NT2/D1 (cell line): ENCODE data around the gene SEMA3C.

Experiments used
- DNase-seq: peaks from one replicate; pipeline ENCODE4 v3.0.0-alpha.2; 2011; ENCODE audit warnings: low read depth, low spot score
- H3K27me3 ChIP-seq: 2 replicates; pipeline ENCODE4 v1.6.0; 2011; ENCODE audit warnings: mild to moderate bottlenecking; ENCODE audit not compliant: insufficient read length, insufficient read depth
- H3K36me3 ChIP-seq: 2 replicates; pipeline ENCODE4 v1.6.1; 2011; ENCODE audit warnings: mild to moderate bottlenecking, low read length, mixed read lengths; ENCODE audit not compliant: insufficient read depth, insufficient read length
- H3K4me1 ChIP-seq: 2 replicates; pipeline ENCODE4 v1.5.1; 2011; ENCODE audit not compliant: insufficient read depth, insufficient read length
- H3K4me3 ChIP-seq: 2 replicates; pipeline ENCODE4 v1.5.1; 2011; ENCODE audit warnings: low read depth; ENCODE audit not compliant: insufficient read length
- H3K9ac ChIP-seq: 2 replicates; pipeline ENCODE4 v1.6.0; 2011; ENCODE audit warnings: low read depth; ENCODE audit not compliant: insufficient read length
- H3K9me3 ChIP-seq: 2 replicates; pipeline ENCODE4 v1.5.1; 2011; ENCODE audit warnings: mild to moderate bottlenecking, low read length; ENCODE audit not compliant: insufficient read depth
- SUZ12 ChIP-seq: IDR thresholded peaks from 2 replicates; pipeline ENCODE4 v1.6.1; 2011; ENCODE audit not compliant: insufficient read length, insufficient read depth; ENCODE audit errors: extremely low read depth
- YY1 ChIP-seq: IDR thresholded peaks from 2 replicates; pipeline ENCODE4 v1.6.1; 2011; ENCODE audit not compliant: insufficient read length, insufficient read depth
- ZNF274 ChIP-seq: IDR thresholded peaks from 2 replicates; pipeline ENCODE4 v1.6.1; 2011; ENCODE audit warnings: mild to moderate bottlenecking, low read depth, low read length

The SEMA3C gene

DNA sequence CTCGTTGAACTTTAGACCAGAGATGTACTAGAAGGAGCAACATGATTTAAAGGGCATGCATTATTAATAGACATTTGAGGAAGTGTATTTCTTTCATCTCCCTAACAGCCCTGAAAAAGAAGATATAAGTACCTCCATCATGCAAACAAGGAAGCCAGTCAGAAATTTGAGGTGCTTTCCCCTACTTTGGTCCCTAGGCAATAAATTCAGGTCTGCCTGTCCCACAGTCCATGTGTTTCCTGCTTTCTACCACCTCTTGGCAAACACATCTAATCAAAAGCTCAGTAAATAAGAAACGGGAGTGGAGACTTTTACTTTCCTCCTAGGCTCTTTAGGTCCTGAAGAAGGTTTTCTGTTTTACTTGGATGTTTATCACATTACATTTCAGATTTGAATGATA is 5.2 kb upstream of the SEMA3C start:
- Histone ChIP-seq H3K9me3 (no peaks in the 10 kb centered on the region), H3K4me1 (no peaks in the 10 kb centered on the region), H3K36me3 (no peaks in the 10 kb centered on the region), H3K27me3 (no peaks in the 10 kb centered on the region), H3K9ac (no peak overlapping the region), H3K4me3 (no peak overlapping the region)
- DNase-seq = no peak
- TF ChIP-seq YY1 = no peak
- no peak for TF ChIP-seq ZNF274
- no peak for TF ChIP-seq SUZ12

DNA sequence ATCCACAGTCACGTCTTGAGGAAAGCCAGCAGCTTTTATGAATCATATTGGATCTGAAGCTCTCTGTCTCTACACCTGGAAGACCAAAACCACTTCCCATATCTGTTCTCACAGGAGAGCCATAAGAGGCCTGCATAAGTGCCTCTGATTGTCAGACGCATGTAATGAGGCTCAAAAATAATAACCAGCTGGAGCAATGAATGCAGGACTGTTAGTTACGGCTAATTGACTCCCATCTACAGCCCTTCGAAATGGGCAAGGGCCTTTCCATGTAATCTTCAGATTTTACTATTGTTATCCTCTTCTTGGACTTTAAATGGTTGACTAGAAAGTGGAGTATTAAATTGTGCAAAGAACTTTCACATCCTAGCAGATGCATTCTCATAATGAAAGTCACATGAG is 4.4 kb upstream of the SEMA3C start:
- no peak for DNase-seq
- Histone ChIP-seq H3K36me3 (no peaks in the 10 kb centered on the region), H3K4me3 (no peak overlapping the region), H3K4me1 (no peaks in the 10 kb centered on the region), H3K27me3 (no peaks in the 10 kb centered on the region), H3K9me3 (no peaks in the 10 kb centered on the region), H3K9ac (no peak overlapping the region)
- TF ChIP-seq SUZ12 = no peak

DNA sequence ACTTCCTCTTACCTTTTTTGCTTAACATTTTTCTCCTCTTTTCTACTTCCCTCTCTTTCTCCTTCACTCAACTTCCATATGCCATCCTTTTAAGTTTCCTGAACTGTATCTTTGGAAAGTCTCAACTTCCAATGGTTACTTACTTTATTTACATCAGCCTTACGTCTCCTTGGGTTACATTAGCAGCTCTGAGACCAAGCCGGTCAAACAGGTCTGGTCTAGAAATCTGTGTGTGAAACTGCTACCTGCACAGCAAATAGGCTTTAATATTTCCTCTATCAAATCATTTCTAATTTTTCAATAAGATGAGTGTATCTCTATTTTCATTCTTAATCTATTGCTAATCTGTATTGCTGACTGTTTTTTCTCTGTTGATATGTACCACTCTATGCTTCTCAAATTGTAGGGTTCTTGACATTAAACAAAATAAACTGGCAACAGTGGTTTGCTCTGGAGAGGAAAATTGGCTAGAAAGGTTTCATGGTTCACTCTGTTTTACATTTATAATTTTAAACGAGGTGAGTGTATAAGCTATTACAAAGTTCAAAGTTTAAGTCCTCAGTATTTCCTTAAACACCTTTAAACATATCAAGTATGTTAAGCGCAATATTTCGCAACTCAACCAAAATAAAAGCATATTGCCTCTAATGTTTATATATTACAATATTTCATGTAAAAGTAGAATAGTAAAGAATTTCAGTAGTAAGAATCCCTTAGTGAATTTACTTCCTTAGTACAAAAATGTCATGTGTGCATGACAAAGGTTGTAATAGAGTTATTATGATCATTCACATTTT is 3.6 kb upstream of the SEMA3C start:
- Histone ChIP-seq H3K4me3 (no peak overlapping the region), H3K27me3 (no peaks in the 10 kb centered on the region), H3K9me3 (no peaks in the 10 kb centered on the region), H3K36me3 (no peaks in the 10 kb centered on the region), H3K9ac (no peak overlapping the region), H3K4me1 (no peaks in the 10 kb centered on the region)
- no peak for DNase-seq
- TF ChIP-seq YY1 (no peak), ZNF274 (no peak), SUZ12 (no peak)

DNA sequence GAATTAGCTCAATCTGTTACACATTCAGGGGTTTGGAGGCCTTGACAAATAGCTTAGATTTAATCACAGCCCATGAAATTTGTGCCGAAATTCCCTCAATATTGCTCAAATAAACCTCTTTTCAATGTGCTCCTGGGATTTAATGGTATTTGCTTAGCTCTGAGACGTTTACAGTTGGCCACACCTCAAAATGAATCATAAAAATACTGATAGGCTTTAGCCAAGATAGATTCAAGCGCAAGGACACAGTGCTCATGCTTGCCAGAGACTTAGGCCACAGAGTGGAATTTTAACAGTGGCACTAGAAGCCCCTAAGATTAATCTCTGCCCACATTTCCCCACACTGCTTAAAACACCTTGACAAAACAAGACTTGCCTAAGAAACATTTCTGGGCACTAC is 2.3 kb upstream of the SEMA3C start:
- Histone ChIP-seq H3K36me3 (no peaks in the 10 kb centered on the region), H3K27me3 (no peaks in the 10 kb centered on the region), H3K9me3 (no peaks in the 10 kb centered on the region), H3K4me1 (no peaks in the 10 kb centered on the region), H3K4me3 (no peak overlapping the region), H3K9ac (no peak overlapping the region)
- DNase-seq = no peak
- TF ChIP-seq SUZ12 (no peak), YY1 (no peak), ZNF274 (no peak)

- peak; percentile 15 for DNase-seq
- Histone ChIP-seq H3K9ac (peak overlapping the region; percentile 11), H3K27me3 (no peaks in the 10 kb centered on the region), H3K4me3 (peak overlapping the region; percentile 38), H3K4me1 (no peaks in the 10 kb centered on the region), H3K36me3 (peaks cover 4% of the 10 kb centered on the region), H3K9me3 (no peaks in the 10 kb centered on the region)
- TF ChIP-seq ZNF274 = no peak
- TF ChIP-seq YY1 = no peak
- TF ChIP-seq SUZ12 = no peak
Observed at GRCh38 chr7:80918399-80918798, 452 bp downstream of the SEMA3C start.

- no peaks in the 10 kb centered on the region for H3K9me3 ChIP-seq
- no peak overlapping the region for H3K4me3 ChIP-seq
- no peaks in the 10 kb centered on the region for H3K27me3 ChIP-seq
- DNase-seq = peak; percentile 6
- H3K4me1 ChIP-seq = no peaks in the 10 kb centered on the region
- no peak overlapping the region for H3K9ac ChIP-seq
- H3K36me3 ChIP-seq = peaks cover 4% of the 10 kb centered on the region
- TF ChIP-seq ZNF274 (no peak), YY1 (no peak), SUZ12 (no peak)
Observed at GRCh38 chr7:80916770-80917741, 1.8 kb downstream of the SEMA3C start.

DNA sequence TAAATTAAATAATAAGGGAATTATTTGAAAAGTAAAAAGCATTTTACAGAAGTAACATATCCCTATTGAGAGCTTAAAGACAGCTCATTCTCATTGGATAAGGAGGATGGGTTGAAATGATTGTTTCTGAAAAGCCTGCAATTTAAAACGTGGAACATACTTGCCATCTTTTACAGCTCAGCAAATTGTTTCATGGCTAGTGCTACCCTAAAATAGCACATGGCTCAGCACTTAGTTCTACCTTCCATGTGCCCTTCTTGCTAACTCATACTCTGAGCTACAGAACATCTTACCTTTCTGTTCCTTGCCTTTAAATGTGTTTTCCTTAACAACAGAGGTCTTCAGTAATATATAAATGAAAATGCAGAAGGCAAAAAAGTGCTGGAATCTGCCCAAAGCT is 8.6 kb downstream of the SEMA3C start:
- Histone ChIP-seq H3K36me3 (peaks cover 3% of the 10 kb centered on the region), H3K27me3 (no peaks in the 10 kb centered on the region), H3K4me3 (no peak overlapping the region), H3K9me3 (no peaks in the 10 kb centered on the region), H3K4me1 (no peaks in the 10 kb centered on the region), H3K9ac (no peak overlapping the region)
- no peak for TF ChIP-seq ZNF274
- no peak for TF ChIP-seq YY1
- TF ChIP-seq SUZ12 = no peak
- DNase-seq = no peak
